Measurements from ENCODE around the gene RAI1.

The RAI1 gene

GRCh38 chr17:17745476-17746455, 64.5 kb downstream of the RAI1 start:
- no peak overlapping the region for H3K4me3 ChIP-seq (ENCODE audit: low read depth, low read length)
- no peak for TF ChIP-seq CTCF (IDR thresholded peaks at IDR 0.05; ENCODE audit: low read depth, low read length)

GRCh38 chr17:17748179-17748578, 66.9 kb downstream of the RAI1 start:
- no peak for TF ChIP-seq CTCF (IDR thresholded peaks at IDR 0.05; ENCODE audit: low read depth, low read length)
- no peak overlapping the region for H3K4me3 ChIP-seq (ENCODE audit: low read depth, low read length)

GRCh38 chr17:17748604-17749003, 67.3 kb downstream of the RAI1 start:
- H3K4me3 ChIP-seq (ENCODE audit: low read depth, low read length), result no peak overlapping the region
- no peak for TF ChIP-seq CTCF (IDR thresholded peaks at IDR 0.05; ENCODE audit: low read depth, low read length)

GRCh38 chr17:17749025-17749772, 67.9 kb downstream of the RAI1 start:
- no peak for TF ChIP-seq CTCF (IDR thresholded peaks at IDR 0.05; ENCODE audit: low read depth, low read length)
- H3K4me3 ChIP-seq (ENCODE audit: low read depth, low read length), result no peak overlapping the region

GRCh38 chr17:17749921-17750320, 68.7 kb downstream of the RAI1 start:
- H3K4me3 ChIP-seq (ENCODE audit: low read depth, low read length), result no peak overlapping the region
- TF ChIP-seq CTCF (IDR thresholded peaks at IDR 0.05; ENCODE audit: low read depth, low read length), result no peak

GRCh38 chr17:17750881-17751280, 69.6 kb downstream of the RAI1 start:
- H3K4me3 ChIP-seq (ENCODE audit: low read depth, low read length), result no peak overlapping the region
- TF ChIP-seq CTCF (IDR thresholded peaks at IDR 0.05; ENCODE audit: low read depth, low read length), result no peak
